ENCODE results near the gene TRIL. TPM values are rescaled to one million over a fixed set of nuclear protein-coding genes. Genes with fewer than 3 reads are reported as not detected.

Gene TRIL
- total RNA-seq, 1 experiment from 2014 or later = not detected

GRCh38 chr7:28961972-28962371 lies 3.8 kb upstream of the TRIL start:
- no peak overlapping the region for H3K27ac ChIP-seq

GRCh38 chr7:28960071-28960840 lies 2.1 kb upstream of the TRIL start:
- no peaks in the 10 kb centered on the region for H3K9me2 ChIP-seq (ENCODE audit: insufficient read depth)
- peak overlapping the region; percentile 28 for H2AFZ ChIP-seq
- TF ChIP-seq EZH2 (IDR thresholded peaks at IDR 0.05; ENCODE audit: low read depth) = no peak
- TF ChIP-seq CTCF (conservative IDR thresholded peaks at IDR 0.05) = no peak
- peaks cover 19% of the 10 kb centered on the region for H3K4me1 ChIP-seq (replicated peaks; ENCODE audit: insufficient read depth)
- BruUV-seq (replicated peaks) = no TSS peak
- no peaks in the 10 kb centered on the region for H4K20me1 ChIP-seq (ENCODE audit: insufficient read depth)
- H3K27ac ChIP-seq = peak overlapping the region; percentile 24; the same call in 1 of the 2 replicates
- no peaks in the 10 kb centered on the region for H3K79me2 ChIP-seq (ENCODE audit: low read depth)
- H3F3A ChIP-seq (ENCODE audit: insufficient read depth, low read depth) = no peaks in the 10 kb centered on the region
- H3K4me2 ChIP-seq = peak overlapping the region; percentile 31
- no peak overlapping the region for H3K4me3 ChIP-seq
- DNase-seq = peak in 1 of 2 experiments; percentile 83
- peaks cover 7% of the 10 kb centered on the region; the same call in 1 of the 2 replicates for H3K9me3 ChIP-seq (ENCODE audit: insufficient read depth, low read depth)
- intact Hi-C loops (cut with micrococcal nuclease; ENCODE audit: unreplicated experiment) = no loop called here
- no peaks in the 10 kb centered on the region for H3K36me3 ChIP-seq (ENCODE audit: low read depth)
- ChIA-PET CTCF (no interaction called here), POLR2A (ENCODE audit: unreplicated experiment) (no interaction called here)
- H3K27me3 ChIP-seq (ENCODE audit: insufficient read depth, low read depth) = no peaks in the 10 kb centered on the region

More at GRCh38 chr7:28961972-28962371, 3.8 kb upstream of the TRIL start:
- Histone ChIP-seq H4K20me1 (ENCODE audit: insufficient read depth) (no peaks in the 10 kb centered on the region), H2AFZ (no peak overlapping the region), H3K4me3 (no peak overlapping the region), H3K36me3 (ENCODE audit: low read depth) (no peaks in the 10 kb centered on the region), H3K4me2 (no peak overlapping the region), H3K79me2 (ENCODE audit: low read depth) (no peaks in the 10 kb centered on the region), H3K27me3 (ENCODE audit: insufficient read depth, low read depth) (no peaks in the 10 kb centered on the region), H3K9me2 (ENCODE audit: insufficient read depth) (no peaks in the 10 kb centered on the region), H3K9me3 (ENCODE audit: insufficient read depth, low read depth) (peaks cover 7% of the 10 kb centered on the region; the same call in 1 of the 2 replicates), H3K4me1 (replicated peaks; ENCODE audit: insufficient read depth) (peaks cover 19% of the 10 kb centered on the region), H3F3A (ENCODE audit: insufficient read depth, low read depth) (no peaks in the 10 kb centered on the region)
- no peak for TF ChIP-seq CTCF (conservative IDR thresholded peaks at IDR 0.05)
- no peak for TF ChIP-seq EZH2 (IDR thresholded peaks at IDR 0.05; ENCODE audit: low read depth)
- no peak for DNase-seq
- ChIA-PET CTCF (no interaction called here), POLR2A (ENCODE audit: unreplicated experiment) (no interaction called here)
- intact Hi-C loops (cut with micrococcal nuclease; ENCODE audit: unreplicated experiment) = no loop called here
- no TSS peak for BruUV-seq (replicated peaks)

GRCh38 chr7:28958980-28959347 lies 834 bp upstream of the TRIL start:
- no peak overlapping the region for H2AFZ ChIP-seq
- peaks cover 7% of the 10 kb centered on the region; the same call in 1 of the 2 replicates for H3K9me3 ChIP-seq (ENCODE audit: insufficient read depth, low read depth)
- H3K79me2 ChIP-seq (ENCODE audit: low read depth) = no peaks in the 10 kb centered on the region
- no TSS peak for BruUV-seq (replicated peaks)
- H3K9me2 ChIP-seq (ENCODE audit: insufficient read depth) = no peaks in the 10 kb centered on the region
- intact Hi-C loops (cut with micrococcal nuclease; ENCODE audit: unreplicated experiment) = no loop called here
- no peak for TF ChIP-seq EZH2 (IDR thresholded peaks at IDR 0.05; ENCODE audit: low read depth)
- TF ChIP-seq CTCF (conservative IDR thresholded peaks at IDR 0.05) = no peak
- no peak overlapping the region for H3K27ac ChIP-seq
- no peak overlapping the region for H3K4me3 ChIP-seq
- H3K4me1 ChIP-seq (replicated peaks; ENCODE audit: insufficient read depth) = peaks cover 14% of the 10 kb centered on the region
- CTCF ChIA-PET = no interaction called here
- peak in 1 of 2 experiments; percentile 51 for DNase-seq
- no peaks in the 10 kb centered on the region for H3K36me3 ChIP-seq (ENCODE audit: low read depth)
- POLR2A ChIA-PET (ENCODE audit: unreplicated experiment) = no interaction called here
- H4K20me1 ChIP-seq (ENCODE audit: insufficient read depth) = no peaks in the 10 kb centered on the region
- H3F3A ChIP-seq (ENCODE audit: insufficient read depth, low read depth) = no peaks in the 10 kb centered on the region
- H3K4me2 ChIP-seq = no peak overlapping the region
- H3K27me3 ChIP-seq (ENCODE audit: insufficient read depth, low read depth) = no peaks in the 10 kb centered on the region
